Mesenchymal stem cell (in vitro differentiated cells and primary cell): ENCODE data around the gene OR5AL1. TPM values are rescaled to one million over a fixed set of nuclear protein-coding genes. Genes with fewer than 3 reads are reported as not detected.

Experiments
- DNase-seq: peaks from one replicate; pipeline ENCODE4 v3.0.0-alpha.2; 2013
- H2AFZ ChIP-seq: one replicate; pipeline ENCODE4 v1.6.1; 2013; ENCODE audit warnings: low read depth, mild to moderate bottlenecking, control low read depth, inconsistent platforms, low read length, moderate library complexity
- H2AK5ac ChIP-seq: 2 replicates; pipeline ENCODE4 v1.6.1; 2013; ENCODE audit warnings: low read length, moderate library complexity, mild to moderate bottlenecking, inconsistent platforms; ENCODE audit not compliant: severe bottlenecking
- H2BK120ac ChIP-seq: one replicate; pipeline ENCODE4 v1.6.1; 2013; ENCODE audit warnings: low read depth, mild to moderate bottlenecking, inconsistent platforms, low read length, moderate library complexity
- H2BK12ac ChIP-seq, 2 experiments: one replicate each; pipeline ENCODE4 v1.6.1; 2013; ENCODE audit warnings: inconsistent platforms in 2 of 2, low read length in 2 of 2, mild to moderate bottlenecking in 2 of 2, moderate library complexity in 2 of 2, control low read depth in 1 of 2
- H2BK15ac ChIP-seq: one replicate; pipeline ENCODE4 v1.6.1; 2013; ENCODE audit warnings: mild to moderate bottlenecking, low read depth, inconsistent platforms; ENCODE audit not compliant: poor library complexity, severe bottlenecking
- H2BK5ac ChIP-seq: 2 replicates; pipeline ENCODE4 v1.6.1; 2013; ENCODE audit warnings: low read depth, mild to moderate bottlenecking, low read length, control low read depth, inconsistent platforms; ENCODE audit not compliant: poor library complexity, severe bottlenecking
- H3K14ac ChIP-seq, 2 experiments: one replicate each; pipeline ENCODE4 v1.6.1; 2013; ENCODE audit warnings: inconsistent platforms in 2 of 2, low read length in 2 of 2, control low read depth in 1 of 2, mild to moderate bottlenecking in 1 of 2, moderate library complexity in 1 of 2
- H3K18ac ChIP-seq, 2 experiments: one replicate each; pipeline ENCODE4 v1.6.1; 2013; ENCODE audit warnings: inconsistent platforms in 2 of 2, low read length in 2 of 2, control low read depth in 1 of 2, low read depth in 1 of 2, mild to moderate bottlenecking in 1 of 2
- H3K23ac ChIP-seq, 2 experiments: one replicate each; pipeline ENCODE4 v1.6.1; 2013; ENCODE audit warnings: inconsistent platforms in 2 of 2, low read length in 2 of 2, mild to moderate bottlenecking in 2 of 2, moderate library complexity in 2 of 2, control low read depth in 1 of 2
- H3K27ac ChIP-seq: 2 replicates; pipeline ENCODE4 v1.5.1; 2013; ENCODE audit warnings: mild to moderate bottlenecking, moderate library complexity, low read length, control low read depth, inconsistent platforms; ENCODE audit not compliant: poor library complexity, severe bottlenecking
- H3K27me3 ChIP-seq, 2 experiments: 2 replicates each; pipeline versions ENCODE4 v1.6.1 to v1.7.0; 2013; ENCODE audit warnings: low read length in 2 of 2, mild to moderate bottlenecking in 2 of 2, moderate library complexity in 2 of 2, control low read depth in 1 of 2, inconsistent platforms in 1 of 2; ENCODE audit not compliant: control insufficient read depth in 1 of 2, insufficient read depth in 1 of 2
- H3K36me3 ChIP-seq, 2 experiments: 2 replicates each; pipeline versions ENCODE4 v1.6.1 to v1.7.0; 2013; ENCODE audit warnings: low read length in 2 of 2, control low read depth in 1 of 2, inconsistent platforms in 1 of 2, low read depth in 1 of 2, mild to moderate bottlenecking in 1 of 2; ENCODE audit not compliant: insufficient read depth in 2 of 2, control insufficient read depth in 1 of 2
- H3K4ac ChIP-seq, 2 experiments: one replicate each; pipeline ENCODE4 v1.6.1; 2013; ENCODE audit warnings: inconsistent platforms in 2 of 2, low read length in 2 of 2, mild to moderate bottlenecking in 2 of 2, moderate library complexity in 2 of 2, control low read depth in 1 of 2, low read depth in 1 of 2
- H3K4me1 ChIP-seq: 2 replicates; pipeline ENCODE4 v1.6.1; 2013; ENCODE audit warnings: low read depth, low read length, control low read depth; ENCODE audit not compliant: control insufficient read depth, insufficient read depth
- H3K4me2 ChIP-seq: 2 replicates; pipeline ENCODE4 v1.6.1; 2013; ENCODE audit warnings: low read length, mild to moderate bottlenecking, inconsistent platforms; ENCODE audit not compliant: poor library complexity, severe bottlenecking
- H3K4me3 ChIP-seq, 2 experiments: 2 replicates each; pipeline versions ENCODE4 v1.5.1 to v1.7.0; 2013; ENCODE audit warnings: low read length in 2 of 2, mild to moderate bottlenecking in 2 of 2, control low read depth in 1 of 2, low read depth in 1 of 2; ENCODE audit not compliant: insufficient read depth in 1 of 2
- H3K79me1 ChIP-seq: replicated peaks from 2 replicates; pipeline ENCODE4 v1.6.1; 2013; ENCODE audit warnings: mild to moderate bottlenecking, control low read depth, low read length, inconsistent platforms; ENCODE audit not compliant: poor library complexity, severe bottlenecking
- H3K9ac ChIP-seq: 2 replicates; pipeline ENCODE4 v1.7.0; 2013; ENCODE audit warnings: mild to moderate bottlenecking, low read length, moderate library complexity
- H3K9me3 ChIP-seq: 2 replicates; pipeline ENCODE4 v1.7.0; 2013; ENCODE audit warnings: mild to moderate bottlenecking, low read length; ENCODE audit not compliant: control insufficient read depth
- H4K8ac ChIP-seq: one replicate; pipeline ENCODE4 v1.6.1; 2013; ENCODE audit warnings: inconsistent platforms, mild to moderate bottlenecking, low read length, moderate library complexity
- H4K91ac ChIP-seq: one replicate; pipeline ENCODE4 v1.6.1; 2013; ENCODE audit warnings: mild to moderate bottlenecking, low read length, inconsistent platforms
- WGBS: methylation state at CpG from one replicate; pipeline ENCODE4 v1.1.7; 2013; ENCODE audit warnings: mixed read lengths; 5-methylcytosine and 5-hydroxymethylcytosine counted together
- polyA plus RNA-seq, 2 experiments: library from polyadenylated mRNA; stranded (reverse); fragments of 200-250 nt; gene quantifications; one replicate each; pipeline ENCODE4 v1.2.3, GENCODE V29; 2013

Gene OR5AL1
- polyA plus RNA-seq (2013, experiment 1 of 2): not detected
- polyA plus RNA-seq (2013, experiment 2 of 2): not detected

DNA sequence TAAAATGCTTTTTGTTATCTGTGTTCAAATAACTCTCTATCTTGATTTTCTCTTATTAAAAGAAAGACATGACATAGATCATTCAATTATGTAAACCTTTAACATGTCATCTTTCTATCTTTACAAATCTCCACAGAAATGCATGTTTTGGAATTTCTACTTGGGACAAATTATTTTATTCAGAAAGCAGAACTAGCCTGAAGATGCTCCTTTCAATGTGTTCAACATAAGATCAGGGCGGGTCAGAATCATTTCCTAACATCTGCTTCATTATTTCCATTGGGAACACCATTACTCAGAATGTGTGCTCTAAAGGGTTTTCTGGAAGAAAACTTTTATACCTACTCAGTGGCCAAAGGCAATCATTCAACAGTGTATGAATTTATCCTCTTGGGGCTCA, at the start of gene OR5AL1:
TSS of gene OR5AL1 (plus strand) at position 301 of the 400 bp plus-strand sequence.
- H3K23ac ChIP-seq: no peak within 1 kb of the TSS
- no peak within 1 kb of the TSS for H2AFZ ChIP-seq
- 100% methylated on average over 1 of the region's 1 CpG for WGBS

DNA sequence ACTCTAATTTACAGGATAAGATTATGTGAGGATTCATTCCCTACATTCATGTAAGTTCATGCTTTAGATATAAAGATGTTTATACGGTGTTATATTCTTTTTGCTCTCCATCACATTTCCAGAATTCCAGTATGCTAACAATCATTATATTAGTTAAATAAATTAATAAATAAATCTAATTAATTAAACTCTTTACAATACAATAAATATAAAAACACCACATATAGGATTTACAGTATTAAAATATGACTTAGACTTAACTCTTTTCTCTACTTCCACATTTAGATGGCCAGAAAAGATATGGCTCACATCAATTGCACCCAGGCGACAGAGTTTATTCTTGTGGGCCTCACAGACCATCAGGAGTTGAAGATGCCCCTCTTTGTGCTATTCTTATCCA, 37.2 kb upstream of the OR5AL1 start, which contains the start of gene OR8U1:
TSS of gene OR8U1 (plus strand) at position 301 of the 400 bp plus-strand sequence. CDS start at position 301, 0 bp downstream.
- Histone ChIP-seq H2AK5ac (no peak within 1 kb of the TSS), H3K4ac (no peak within 1 kb of the TSS), H3K14ac (no peak within 1 kb of the TSS), H2BK15ac (no peak within 1 kb of the TSS), H3K4me1 (no peaks in the 10 kb centered on the region), H4K8ac (no peak within 1 kb of the TSS), H2AFZ (no peak within 1 kb of the TSS), H3K27me3 (no peaks in the 10 kb centered on the region), H2BK120ac (no peak within 1 kb of the TSS), H4K91ac (no peak within 1 kb of the TSS), H3K79me1 (no peaks in the 10 kb centered on the region), H3K18ac (no peak within 1 kb of the TSS), H3K4me2 (no peak within 1 kb of the TSS), H3K9ac (no peak within 1 kb of the TSS), H2BK5ac (no peak within 1 kb of the TSS), H3K27ac (no peak within 1 kb of the TSS), H3K4me3 (no peak within 1 kb of the TSS), H3K23ac (no peak within 1 kb of the TSS), H3K9me3 (peaks cover 7% of the 10 kb centered on the region), H3K36me3 (no peaks in the 10 kb centered on the region), H2BK12ac (no peak within 1 kb of the TSS)
- no peak for DNase-seq
- 50% methylated on average over 1 of the region's 2 CpGs for WGBS

More for the DNA sequence above, at the start of gene OR5AL1:
- H3K4me2 ChIP-seq: no peak within 1 kb of the TSS
- DNase-seq: no peak
- no peak within 1 kb of the TSS for H2BK15ac ChIP-seq
- no peak within 1 kb of the TSS for H2AK5ac ChIP-seq
- no peaks in the 10 kb centered on the region for H3K79me1 ChIP-seq
- no peak within 1 kb of the TSS for H4K8ac ChIP-seq
- no peaks in the 10 kb centered on the region for H3K36me3 ChIP-seq
- H2BK12ac ChIP-seq: no peak within 1 kb of the TSS
- H3K18ac ChIP-seq: no peak within 1 kb of the TSS
- H2BK5ac ChIP-seq: no peak within 1 kb of the TSS
- no peak within 1 kb of the TSS for H2BK120ac ChIP-seq
- no peak within 1 kb of the TSS for H3K9ac ChIP-seq
- no peaks in the 10 kb centered on the region for H3K4me1 ChIP-seq
- no peak within 1 kb of the TSS for H3K14ac ChIP-seq
- H3K4ac ChIP-seq: no peak within 1 kb of the TSS
- no peak within 1 kb of the TSS for H3K4me3 ChIP-seq
- no peak within 1 kb of the TSS for H4K91ac ChIP-seq
- H3K27ac ChIP-seq: no peak within 1 kb of the TSS
- peaks cover 3% of the 10 kb centered on the region for H3K9me3 ChIP-seq
- H3K27me3 ChIP-seq: no peaks in the 10 kb centered on the region

DNA sequence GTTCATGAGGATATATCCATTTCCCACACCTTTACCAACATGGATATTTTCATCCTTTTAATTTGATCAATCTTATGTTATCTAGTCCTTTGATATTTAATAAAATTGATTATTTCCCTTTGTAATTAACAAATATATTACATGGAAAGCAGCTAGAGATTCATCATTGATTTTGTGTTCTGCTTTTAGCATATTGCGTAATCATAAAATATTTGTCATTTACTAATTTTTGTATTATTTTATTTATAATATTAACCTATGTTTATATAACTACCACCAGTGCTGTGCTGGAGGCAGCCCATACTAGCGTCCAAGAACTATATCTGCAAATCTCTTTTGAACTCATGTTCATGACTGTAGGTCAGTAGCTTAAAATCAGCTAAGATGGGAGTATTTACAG, 32.4 kb upstream of the OR5AL1 start:
- Histone ChIP-seq H3K4me3 (no peak overlapping the region), H3K14ac (no peak overlapping the region), H3K4me1 (no peaks in the 10 kb centered on the region), H3K27ac (no peak overlapping the region), H3K9me3 (peaks cover 7% of the 10 kb centered on the region), H3K18ac (no peak overlapping the region), H2BK12ac (no peak overlapping the region), H4K8ac (no peak overlapping the region), H3K79me1 (no peaks in the 10 kb centered on the region), H2BK15ac (no peak overlapping the region), H3K36me3 (no peaks in the 10 kb centered on the region), H2AK5ac (no peak overlapping the region), H3K9ac (no peak overlapping the region), H2BK120ac (no peak overlapping the region), H4K91ac (no peak overlapping the region), H3K23ac (no peak overlapping the region), H3K4ac (no peak overlapping the region), H2BK5ac (no peak overlapping the region), H3K4me2 (no peak overlapping the region), H2AFZ (no peak overlapping the region), H3K27me3 (no peaks in the 10 kb centered on the region)
- DNase-seq: no peak
- WGBS: no CpG with 5 or more reads among the region's 2 CpGs

DNA sequence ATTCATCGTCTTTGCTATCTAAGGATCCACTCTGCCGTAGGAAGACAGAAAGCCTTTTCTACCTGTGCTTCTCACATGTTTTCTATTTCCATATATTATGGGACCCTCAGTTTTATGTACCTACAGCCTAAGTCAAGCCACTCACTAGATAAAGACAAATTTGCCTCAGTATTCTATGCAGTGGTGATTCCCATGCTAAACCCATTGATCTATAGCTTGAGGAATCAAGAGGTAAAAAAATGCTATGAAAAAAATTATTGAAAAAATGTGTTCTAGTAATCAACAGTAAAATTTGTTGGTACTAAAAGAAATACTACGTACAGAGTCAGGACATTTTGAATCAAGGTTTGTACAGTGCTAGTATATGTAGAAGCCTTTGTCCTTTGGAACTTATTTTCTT, 18.1 kb upstream of the OR5AL1 start:
- Histone ChIP-seq H3K23ac (no peak overlapping the region), H3K36me3 (no peaks in the 10 kb centered on the region), H3K4me2 (no peak overlapping the region), H2BK12ac (no peak overlapping the region), H3K79me1 (no peaks in the 10 kb centered on the region), H3K9me3 (no peaks in the 10 kb centered on the region), H3K18ac (no peak overlapping the region), H3K4me1 (no peaks in the 10 kb centered on the region), H2BK15ac (no peak overlapping the region), H3K9ac (no peak overlapping the region), H3K4ac (no peak overlapping the region), H2AFZ (no peak overlapping the region), H2AK5ac (no peak overlapping the region), H3K27ac (no peak overlapping the region), H2BK120ac (no peak overlapping the region), H2BK5ac (no peak overlapping the region), H3K14ac (no peak overlapping the region), H3K4me3 (no peak overlapping the region), H3K27me3 (no peaks in the 10 kb centered on the region), H4K91ac (no peak overlapping the region), H4K8ac (no peak overlapping the region)
- 93% methylated on average over 3 of the region's 3 CpGs for WGBS
- DNase-seq: no peak
